ENCODE measurements around the gene POLR2A. TPM values are rescaled to one million over a fixed set of nuclear protein-coding genes. Genes with fewer than 3 reads are reported as not detected.

Gene POLR2A
- total RNA-seq, 3 donors from 2014 or later = 64.2 to 174 (median 88.7) TPM

GRCh38 chr17:7497636-7498035 lies 13.5 kb downstream of the POLR2A start:
- peaks cover 32% of the 10 kb centered on the region for H3K36me3 ChIP-seq
- H3K4me3 ChIP-seq = no peak overlapping the region
- intact Hi-C loops (cut with DNase I; ENCODE audit: low total_unique reads) = no loop called here

GRCh38 chr17:7499161-7499560 lies 15.0 kb downstream of the POLR2A start:
- DNase-seq (ENCODE audit: low spot score in 2 of 2) = no peak
- intact Hi-C loops (cut with DNase I; ENCODE audit: low total_unique reads) = no loop called here
- Histone ChIP-seq H3K9me3 (no peaks in the 10 kb centered on the region), H3K27me3 (no peaks in the 10 kb centered on the region), H3K27ac (no peak overlapping the region), H3K4me1 (no peaks in the 10 kb centered on the region), H3K36me3 (peaks cover 45% of the 10 kb centered on the region), H3K4me3 (no peak overlapping the region)
- TF ChIP-seq POLR2A (IDR thresholded peaks at IDR 0.05) = no peak
- TF ChIP-seq POLR2AphosphoS5 (IDR thresholded peaks at IDR 0.05) = no peak
- no peak for TF ChIP-seq CTCF (IDR thresholded peaks at IDR 0.05)

More at GRCh38 chr17:7497636-7498035, 13.5 kb downstream of the POLR2A start:
- H3K27me3 ChIP-seq = no peaks in the 10 kb centered on the region
- no peak for DNase-seq (ENCODE audit: low spot score in 2 of 2)
- no peak overlapping the region for H3K27ac ChIP-seq
- no peaks in the 10 kb centered on the region for H3K9me3 ChIP-seq
- no peaks in the 10 kb centered on the region for H3K4me1 ChIP-seq
- no peak for TF ChIP-seq POLR2A (IDR thresholded peaks at IDR 0.05)
- TF ChIP-seq POLR2AphosphoS5 (IDR thresholded peaks at IDR 0.05) = no peak
- TF ChIP-seq CTCF (IDR thresholded peaks at IDR 0.05) = no peak

- DNase-seq (ENCODE audit: low spot score in 2 of 2) = no peak
- Histone ChIP-seq H3K4me3 (no peak overlapping the region), H3K27ac (no peak overlapping the region), H3K9me3 (no peaks in the 10 kb centered on the region), H3K4me1 (no peaks in the 10 kb centered on the region), H3K36me3 (peaks cover 51% of the 10 kb centered on the region), H3K27me3 (no peaks in the 10 kb centered on the region)
- intact Hi-C loops (cut with DNase I; ENCODE audit: low total_unique reads) = no loop called here
- no peak for TF ChIP-seq POLR2AphosphoS5 (IDR thresholded peaks at IDR 0.05)
- no peak for TF ChIP-seq CTCF (IDR thresholded peaks at IDR 0.05)
- TF ChIP-seq POLR2A (IDR thresholded peaks at IDR 0.05) = no peak
These were observed 17.6 kb downstream of the POLR2A start for GRCh38 chr17:7501729-7502128.

GRCh38 chr17:7502171-7502847 lies 18.1 kb downstream of the POLR2A start:
- Histone ChIP-seq H3K9me3 (no peaks in the 10 kb centered on the region), H3K4me1 (no peaks in the 10 kb centered on the region), H3K27me3 (no peaks in the 10 kb centered on the region), H3K27ac (no peak overlapping the region), H3K36me3 (peaks cover 51% of the 10 kb centered on the region), H3K4me3 (no peak overlapping the region)
- DNase-seq (ENCODE audit: low spot score in 2 of 2) = no peak
- TF ChIP-seq POLR2AphosphoS5 (IDR thresholded peaks at IDR 0.05) (no peak), POLR2A (IDR thresholded peaks at IDR 0.05) (no peak), CTCF (IDR thresholded peaks at IDR 0.05) (no peak)
- intact Hi-C loops (cut with DNase I; ENCODE audit: low total_unique reads) = no loop called here

GRCh38 chr17:7502987-7503386 lies 18.8 kb downstream of the POLR2A start:
- no peak for TF ChIP-seq CTCF (IDR thresholded peaks at IDR 0.05)
- TF ChIP-seq POLR2A (IDR thresholded peaks at IDR 0.05) = no peak
- no peak for TF ChIP-seq POLR2AphosphoS5 (IDR thresholded peaks at IDR 0.05)
- no peak overlapping the region for H3K27ac ChIP-seq
- peaks cover 45% of the 10 kb centered on the region for H3K36me3 ChIP-seq
- intact Hi-C loops (cut with DNase I; ENCODE audit: low total_unique reads) = no loop called here
- DNase-seq (ENCODE audit: low spot score in 2 of 2) = no peak
- no peak overlapping the region for H3K4me3 ChIP-seq
- no peaks in the 10 kb centered on the region for H3K4me1 ChIP-seq
- H3K9me3 ChIP-seq = no peaks in the 10 kb centered on the region
- no peaks in the 10 kb centered on the region for H3K27me3 ChIP-seq

All from breast epithelium (tissue), 4 donors.